Colon (tissue), 2 donors: ENCODE data around the gene EFHC1.
"Not testable (repeated sequence)": the region's sequence is repeated elsewhere in the genome, so short reads cannot be mapped to it uniquely, and the experiment has no call there.

ENCODE experiments used
- FAIRE-seq: peaks from 2 replicates; lab custom pipeline; 2012; peaks lifted over from hg19 to GRCh38; lab: Jason Lieb, UNC
- donor health status: control.
- donor health status: control.

The EFHC1 gene

GRCh38 chr6:52399511-52400312 is 20.4 kb upstream of the EFHC1 start:
- FAIRE-seq = no peak

DNA sequence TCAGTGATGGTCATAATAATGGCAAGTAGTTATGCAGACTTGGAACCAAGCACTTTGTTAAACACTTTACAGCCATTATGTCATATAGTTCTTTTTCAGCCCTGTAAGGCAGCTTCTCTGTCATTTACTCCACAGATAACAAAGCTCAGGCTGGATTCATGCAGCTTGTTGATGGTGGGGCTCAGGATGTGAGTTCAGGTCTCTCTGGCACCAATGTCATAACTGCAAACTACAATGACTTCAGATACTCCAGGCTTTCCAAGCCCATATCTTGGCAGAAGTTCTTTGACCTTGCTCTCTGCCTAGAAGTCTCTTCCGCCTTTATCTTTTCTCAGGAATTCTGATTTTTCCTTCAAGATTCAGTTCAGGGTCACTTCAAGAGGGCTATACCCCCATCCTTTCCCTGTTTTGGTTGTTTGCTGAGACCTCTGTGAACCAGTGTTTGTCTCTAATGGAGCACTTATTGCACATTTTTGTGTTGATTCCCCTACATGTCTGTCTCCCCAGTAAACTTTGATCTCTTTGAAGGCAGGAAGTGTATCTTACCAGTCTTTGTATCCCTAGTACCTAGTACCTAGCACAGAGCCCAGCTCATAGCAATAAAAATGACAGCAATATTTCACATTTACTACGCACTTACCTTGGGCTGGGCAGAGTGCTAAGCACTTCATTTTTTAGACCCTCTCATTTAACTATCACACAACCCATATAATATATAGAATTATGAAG is 19.7 kb upstream of the EFHC1 start:
- no peak for FAIRE-seq

DNA sequence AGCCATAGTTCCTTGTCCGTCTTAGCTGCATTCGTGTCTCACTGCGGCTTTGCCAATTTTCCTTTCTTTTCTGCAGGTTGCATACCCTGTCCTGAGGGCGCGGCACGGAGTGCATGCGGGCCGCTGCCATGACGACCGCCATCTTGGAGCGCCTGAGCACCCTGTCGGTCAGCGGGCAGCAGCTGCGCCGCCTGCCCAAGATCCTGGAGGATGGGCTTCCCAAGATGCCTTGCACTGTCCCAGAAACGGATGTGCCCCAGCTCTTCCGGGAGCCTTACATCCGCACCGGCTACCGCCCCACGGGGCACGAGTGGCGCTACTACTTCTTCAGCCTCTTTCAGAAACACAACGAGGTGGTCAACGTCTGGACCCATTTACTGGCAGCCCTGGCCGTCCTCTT is 17.1 kb upstream of the EFHC1 start:
- no peak for FAIRE-seq

DNA sequence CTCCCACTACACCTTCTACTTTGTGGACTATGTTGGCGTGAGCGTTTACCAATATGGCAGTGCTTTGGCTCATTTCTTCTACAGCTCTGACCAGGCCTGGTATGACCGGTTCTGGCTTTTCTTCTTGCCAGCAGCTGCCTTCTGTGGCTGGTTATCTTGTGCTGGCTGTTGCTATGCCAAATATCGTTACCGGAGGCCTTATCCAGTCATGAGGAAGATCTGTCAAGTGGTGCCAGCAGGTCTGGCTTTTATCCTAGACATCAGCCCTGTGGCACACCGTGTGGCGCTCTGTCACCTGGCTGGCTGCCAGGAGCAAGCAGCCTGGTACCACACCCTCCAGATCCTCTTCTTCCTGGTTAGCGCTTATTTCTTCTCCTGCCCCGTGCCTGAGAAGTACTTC is 16.5 kb upstream of the EFHC1 start:
- no peak for FAIRE-seq

GRCh38 chr6:52405243-52405642 is 14.9 kb upstream of the EFHC1 start:
- FAIRE-seq = no peak

DNA sequence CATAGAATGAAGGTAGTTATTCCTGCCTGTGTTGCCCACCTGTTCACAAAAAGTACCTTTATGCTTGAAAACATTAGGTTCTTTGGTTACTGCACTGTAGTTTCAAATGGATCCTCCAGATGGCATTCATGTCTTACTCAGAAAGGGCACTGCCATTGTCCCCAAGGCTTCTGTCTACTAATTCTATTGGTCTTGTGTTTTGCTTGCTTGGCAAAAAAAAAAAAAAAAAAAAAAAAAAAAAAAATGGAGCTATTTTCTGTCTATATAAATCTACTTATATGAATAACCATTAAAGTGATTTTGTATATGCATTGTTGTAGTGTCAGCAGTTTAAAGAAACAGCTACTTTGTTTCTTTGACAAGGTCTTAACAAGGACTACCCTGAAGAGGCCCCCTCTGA is 12.7 kb upstream of the EFHC1 start:
- no peak for FAIRE-seq

GRCh38 chr6:52409499-52409898 is 10.6 kb upstream of the EFHC1 start:
- no peak for FAIRE-seq

GRCh38 chr6:52410979-52411378 is 9.2 kb upstream of the EFHC1 start:
- no peak for FAIRE-seq

DNA sequence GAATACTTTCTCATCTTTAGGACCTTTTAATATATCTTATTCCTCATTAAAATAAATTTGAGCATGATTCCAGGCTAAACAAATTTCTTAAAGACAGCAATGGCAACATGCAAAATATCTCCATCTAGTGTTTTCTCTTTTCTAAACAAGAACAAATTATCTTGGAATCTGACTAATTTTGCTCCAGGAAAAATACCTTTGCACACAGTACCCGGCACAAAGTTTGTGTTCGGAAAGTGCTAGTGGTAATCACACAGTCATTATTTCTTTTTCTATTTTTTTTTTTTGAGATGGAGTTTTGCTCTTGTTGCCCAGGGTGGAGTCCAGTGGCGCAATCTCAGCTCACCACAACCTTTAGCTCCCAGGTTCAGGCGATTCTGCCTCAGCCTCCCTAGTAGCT is 8.2 kb upstream of the EFHC1 start:
- FAIRE-seq = no peak

GRCh38 chr6:52415333-52415732 is 4.8 kb upstream of the EFHC1 start:
- no peak for FAIRE-seq

- FAIRE-seq = no peak
Observed at GRCh38 chr6:52415917-52416628, 4.1 kb upstream of the EFHC1 start.

DNA sequence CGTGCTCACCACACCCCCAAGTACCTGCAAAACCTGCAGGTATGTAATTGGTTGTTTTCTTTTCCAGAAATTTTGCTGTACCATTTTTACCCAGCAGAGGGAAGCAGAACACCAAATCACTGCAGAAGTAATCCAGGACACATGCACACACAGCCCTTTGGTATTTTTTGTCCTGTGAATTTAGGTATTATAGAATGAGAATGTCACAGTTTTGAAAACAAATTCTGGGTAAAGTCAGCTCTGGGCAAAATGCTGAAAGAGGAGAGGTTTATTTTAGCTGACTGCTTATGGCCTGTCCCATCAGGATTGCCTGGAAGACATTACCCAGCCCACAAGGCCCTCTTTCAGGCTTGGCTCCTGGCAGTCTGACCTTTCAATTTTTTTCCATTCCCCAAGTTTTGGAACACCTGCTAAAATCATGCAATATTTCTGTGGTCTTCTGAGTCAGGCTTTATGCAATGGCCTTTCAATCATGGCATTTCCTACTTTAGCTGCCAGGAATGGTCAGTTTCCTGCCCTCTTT is 3.5 kb upstream of the EFHC1 start:
- no peak for FAIRE-seq

DNA sequence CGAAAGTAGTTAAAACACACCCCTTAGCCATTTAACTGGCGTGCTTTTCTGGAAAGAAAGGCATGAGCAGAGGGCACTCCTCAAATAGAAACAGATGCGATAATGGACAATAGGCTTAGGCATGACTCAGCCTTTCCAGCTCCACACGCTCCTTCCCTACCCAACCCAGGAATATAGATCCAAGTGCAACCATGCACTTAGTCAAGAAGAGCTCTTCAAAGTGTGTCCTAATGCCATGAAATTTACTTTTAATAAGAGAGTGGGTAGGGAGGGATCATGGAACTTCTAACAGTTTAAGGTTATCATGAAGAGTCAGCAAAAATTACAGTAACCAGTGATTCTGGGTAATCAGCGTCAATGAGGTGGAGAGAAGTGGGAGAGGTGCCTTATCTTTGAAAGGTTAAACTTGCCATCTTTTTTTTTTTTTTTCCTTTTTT is 2.4 kb upstream of the EFHC1 start:
- FAIRE-seq = no peak

- no peak for FAIRE-seq
Observed at GRCh38 chr6:52418606-52419005, 1.5 kb upstream of the EFHC1 start.

DNA sequence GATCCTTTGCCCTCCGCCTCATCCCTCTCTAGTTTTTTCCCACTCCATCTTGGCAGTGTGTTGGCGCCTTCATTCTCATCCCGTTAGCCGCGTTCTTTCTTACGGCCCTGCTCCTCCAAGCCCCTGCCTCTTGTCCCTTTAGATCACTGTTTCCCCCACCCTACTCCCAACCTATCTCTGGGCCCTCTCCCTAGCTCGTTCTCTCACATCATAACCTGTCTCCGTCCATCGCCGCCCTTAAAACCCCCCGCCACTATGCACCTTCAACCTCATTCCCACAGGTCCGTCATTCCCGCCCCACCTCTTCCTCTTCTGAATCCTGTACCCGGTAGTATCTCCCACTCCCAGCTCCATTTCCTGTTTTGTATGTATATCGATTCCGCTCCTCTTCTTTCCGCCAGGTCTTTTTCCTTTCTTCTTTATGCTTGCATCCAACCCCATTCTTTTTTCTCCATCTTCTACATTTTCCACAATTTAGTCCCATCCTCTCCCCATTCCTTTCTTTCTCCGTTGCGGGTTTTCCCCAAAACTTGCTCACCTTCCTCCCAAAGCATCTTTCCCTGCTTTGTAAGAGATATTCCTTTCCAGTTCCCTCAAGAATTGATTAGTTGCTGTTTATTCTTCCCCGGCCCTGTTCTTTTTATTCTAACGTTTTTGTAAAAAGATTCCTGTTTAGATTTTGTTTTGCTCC is 671 bp downstream of the EFHC1 start:
- FAIRE-seq = no peak

DNA sequence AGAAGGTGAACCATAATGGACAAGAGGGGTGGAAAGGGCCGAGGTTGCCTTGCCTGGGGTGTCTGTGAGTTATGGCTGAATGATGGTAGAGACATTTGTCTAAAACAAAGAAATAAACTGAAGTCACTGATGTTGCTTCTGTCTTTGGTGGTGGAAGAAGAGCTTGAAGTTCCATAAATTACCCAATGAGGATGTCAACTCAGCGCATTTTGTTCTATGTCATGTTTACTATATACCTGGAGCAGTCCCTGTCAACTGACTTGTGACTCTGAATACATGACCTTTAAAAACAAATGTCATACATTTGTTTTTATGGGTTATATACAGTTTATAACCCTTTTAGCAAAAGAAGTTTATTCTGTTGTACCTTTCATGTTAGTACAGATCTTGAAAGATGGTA is 2.0 kb downstream of the EFHC1 start:
- no peak for FAIRE-seq

- FAIRE-seq = no peak
Observed at GRCh38 chr6:52423448-52423847, 3.3 kb downstream of the EFHC1 start.

DNA sequence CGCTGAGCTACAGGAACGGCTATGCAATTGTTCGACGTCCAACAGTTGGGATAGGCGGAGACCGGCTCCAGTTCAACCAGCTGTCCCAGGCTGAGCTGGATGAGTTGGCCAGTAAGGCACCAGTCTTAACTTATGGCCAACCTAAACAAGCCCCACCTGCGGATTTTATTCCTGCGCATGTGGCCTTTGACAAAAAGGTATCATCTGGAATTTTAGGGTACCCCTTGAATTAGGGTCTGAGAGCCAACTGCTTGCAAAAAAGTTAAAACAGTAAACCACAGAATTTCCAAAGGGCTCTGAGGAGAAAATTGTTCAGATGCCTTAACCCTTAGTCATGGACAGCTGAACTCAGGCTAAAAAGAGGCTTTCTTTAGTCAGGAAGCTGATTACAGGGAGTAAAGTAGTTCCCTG is 3.8 kb downstream of the EFHC1 start:
- no peak for FAIRE-seq

- no peak for FAIRE-seq
Observed at GRCh38 chr6:52424513-52424912, 4.4 kb downstream of the EFHC1 start.

GRCh38 chr6:52426667-52427066 is 6.5 kb downstream of the EFHC1 start:
- FAIRE-seq = no peak

GRCh38 chr6:52433294-52433693 is 13.2 kb downstream of the EFHC1 start:
- FAIRE-seq = not testable (repeated sequence)

DNA sequence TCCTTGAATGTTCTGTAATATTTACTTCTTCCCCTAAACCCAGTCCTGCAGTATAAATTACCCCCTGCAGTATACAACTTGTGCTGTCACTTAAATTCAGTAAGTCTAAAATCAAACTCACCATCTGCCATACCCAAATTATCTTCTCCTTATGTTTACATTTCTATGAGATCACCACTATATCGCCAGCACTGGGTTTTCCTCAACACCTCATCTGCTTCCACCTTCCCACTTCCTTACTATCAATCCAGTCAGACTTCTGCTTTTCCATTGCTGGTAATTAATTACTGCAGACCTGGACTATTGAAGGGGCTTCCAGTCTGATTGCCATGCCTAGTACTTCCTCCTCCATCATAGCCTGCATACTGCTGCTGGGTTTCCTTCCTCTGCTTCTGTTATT is 15.2 kb downstream of the EFHC1 start:
- no peak for FAIRE-seq
